Ovary (tissue), 3 donors: ENCODE data around the gene ADCY1.

ENCODE experiments used
- CTCF ChIP-seq, 3 donors: fragments of 450-650 bp in 2 of 3; fragments of 200-600 bp in 1 of 3; IDR thresholded peaks; one replicate each; pipeline versions ENCODE4 v1.5.1 to v1.8.0; 2016 to 2022; ENCODE audit warnings: antibody characterized with exemption in 3 of 3, mild to moderate bottlenecking in 1 of 3
- POLR2A ChIP-seq: fragments of 450-650 bp; IDR thresholded peaks from one replicate; pipeline ENCODE4 v1.6.1; 2017; ENCODE audit warnings: antibody characterized with exemption, mild to moderate bottlenecking, moderate library complexity
- donor health status: DM: no; HTN: no; CAD: no.

- TF ChIP-seq CTCF (IDR thresholded peaks at IDR 0.05) (no peak), POLR2A (no peak)
Measured at GRCh38 chr7:45624392-45624760, 50.2 kb downstream of the ADCY1 start.
